ENCODE measurements around the gene RNF126. TPM values are rescaled to one million over a fixed set of nuclear protein-coding genes. Genes with fewer than 3 reads are reported as not detected.

Gene RNF126
- total and polyA plus RNA-seq, 2 experiments from 2014 or later: 42.7 to 89.6 TPM

- Histone ChIP-seq H3K4me3 (no peak overlapping the region), H3K79me2 (no peaks in the 10 kb centered on the region), H3K27ac (no peak overlapping the region), H3K36me3 (replicated peaks; ENCODE audit: insufficient read depth, low read depth) (no peaks in the 10 kb centered on the region), H4K20me1 (ENCODE audit: insufficient read depth, poor library complexity, severe bottlenecking) (no peaks in the 10 kb centered on the region), H3K4me2 (no peak overlapping the region), H3K9me3 (ENCODE audit: low read depth) (no peaks in the 10 kb centered on the region), H3K4me1 (ENCODE audit: insufficient read depth) (no peaks in the 10 kb centered on the region), H3K9me2 (replicated peaks; ENCODE audit: insufficient read depth) (no peaks in the 10 kb centered on the region), H3K27me3 (no peaks in the 10 kb centered on the region), H2AFZ (no peak overlapping the region)
- no peak for TF ChIP-seq EZH2phosphoT487 (IDR thresholded peaks at IDR 0.05; ENCODE audit: low read depth, severe bottlenecking, unreplicated experiment)
- no peak for TF ChIP-seq EZH2 (IDR thresholded peaks at IDR 0.05; ENCODE audit: borderline replicate concordance)
- TF ChIP-seq, protein P1, sequence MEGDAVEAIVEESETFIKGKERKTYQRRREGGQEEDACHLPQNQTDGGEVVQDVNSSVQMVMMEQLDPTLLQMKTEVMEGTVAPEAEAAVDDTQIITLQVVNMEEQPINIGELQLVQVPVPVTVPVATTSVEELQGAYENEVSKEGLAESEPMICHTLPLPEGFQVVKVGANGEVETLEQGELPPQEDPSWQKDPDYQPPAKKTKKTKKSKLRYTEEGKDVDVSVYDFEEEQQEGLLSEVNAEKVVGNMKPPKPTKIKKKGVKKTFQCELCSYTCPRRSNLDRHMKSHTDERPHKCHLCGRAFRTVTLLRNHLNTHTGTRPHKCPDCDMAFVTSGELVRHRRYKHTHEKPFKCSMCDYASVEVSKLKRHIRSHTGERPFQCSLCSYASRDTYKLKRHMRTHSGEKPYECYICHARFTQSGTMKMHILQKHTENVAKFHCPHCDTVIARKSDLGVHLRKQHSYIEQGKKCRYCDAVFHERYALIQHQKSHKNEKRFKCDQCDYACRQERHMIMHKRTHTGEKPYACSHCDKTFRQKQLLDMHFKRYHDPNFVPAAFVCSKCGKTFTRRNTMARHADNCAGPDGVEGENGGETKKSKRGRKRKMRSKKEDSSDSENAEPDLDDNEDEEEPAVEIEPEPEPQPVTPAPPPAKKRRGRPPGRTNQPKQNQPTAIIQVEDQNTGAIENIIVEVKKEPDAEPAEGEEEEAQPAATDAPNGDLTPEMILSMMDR (IDR thresholded peaks at IDR 0.05; ENCODE audit: poor library complexity): no peak
- DNase-seq (ENCODE audit: low spot score): no peak
- WGBS (ENCODE audit: low lambda C conversion rate, missing lambda C conversion rate): 94% methylated on average over 27 of the region's 28 CpGs
Measured at GRCh38 chr19:644363-644762, 18.7 kb downstream of the RNF126 start.

GRCh38 chr19:643736-644135 is 19.3 kb downstream of the RNF126 start:
- 94% methylated on average over 8 of the region's 24 CpGs for WGBS (ENCODE audit: low lambda C conversion rate, missing lambda C conversion rate)
- no peak for DNase-seq (ENCODE audit: low spot score)
- no peak overlapping the region for H3K4me2 ChIP-seq
- H3K9me3 ChIP-seq (ENCODE audit: low read depth): no peaks in the 10 kb centered on the region
- no peak for TF ChIP-seq EZH2 (IDR thresholded peaks at IDR 0.05; ENCODE audit: borderline replicate concordance)
- TF ChIP-seq EZH2phosphoT487 (IDR thresholded peaks at IDR 0.05; ENCODE audit: low read depth, severe bottlenecking, unreplicated experiment): no peak
- TF ChIP-seq, protein P1 (IDR thresholded peaks at IDR 0.05; ENCODE audit: poor library complexity): no peak
- H3K9me2 ChIP-seq (replicated peaks; ENCODE audit: insufficient read depth): no peaks in the 10 kb centered on the region
- no peaks in the 10 kb centered on the region for H3K36me3 ChIP-seq (replicated peaks; ENCODE audit: insufficient read depth, low read depth)
- no peaks in the 10 kb centered on the region for H4K20me1 ChIP-seq (ENCODE audit: insufficient read depth, poor library complexity, severe bottlenecking)
- no peak overlapping the region for H3K4me3 ChIP-seq
- H3K4me1 ChIP-seq (ENCODE audit: insufficient read depth): no peaks in the 10 kb centered on the region
- H2AFZ ChIP-seq: no peak overlapping the region
- H3K79me2 ChIP-seq: no peaks in the 10 kb centered on the region
- no peak overlapping the region for H3K27ac ChIP-seq
- no peaks in the 10 kb centered on the region for H3K27me3 ChIP-seq

- Histone ChIP-seq H3K27ac (no peak overlapping the region), H3K9me2 (replicated peaks; ENCODE audit: insufficient read depth) (no peaks in the 10 kb centered on the region), H3K27me3 (no peaks in the 10 kb centered on the region), H3K36me3 (replicated peaks; ENCODE audit: insufficient read depth, low read depth) (no peaks in the 10 kb centered on the region), H3K9me3 (ENCODE audit: low read depth) (no peaks in the 10 kb centered on the region), H3K79me2 (no peaks in the 10 kb centered on the region), H3K4me3 (no peak overlapping the region), H2AFZ (no peak overlapping the region), H4K20me1 (ENCODE audit: insufficient read depth, poor library complexity, severe bottlenecking) (no peaks in the 10 kb centered on the region), H3K4me2 (no peak overlapping the region), H3K4me1 (ENCODE audit: insufficient read depth) (no peaks in the 10 kb centered on the region)
- no peak for DNase-seq (ENCODE audit: low spot score)
- TF ChIP-seq EZH2phosphoT487 (IDR thresholded peaks at IDR 0.05; ENCODE audit: low read depth, severe bottlenecking, unreplicated experiment) (no peak), EZH2 (IDR thresholded peaks at IDR 0.05; ENCODE audit: borderline replicate concordance) (no peak)
- TF ChIP-seq, protein P1 (IDR thresholded peaks at IDR 0.05; ENCODE audit: poor library complexity): no peak
- 88% methylated on average over 42 of the region's 70 CpGs for WGBS (ENCODE audit: low lambda C conversion rate, missing lambda C conversion rate)
Measured at GRCh38 chr19:642767-643727, 20.0 kb downstream of the RNF126 start.

Data from hepatocyte (in vitro differentiated cells).